Transverse colon (tissue), 4 donors: ENCODE results near the gene TOMM40. TPM values are rescaled to one million over a fixed set of nuclear protein-coding genes. Genes with fewer than 3 reads are reported as not detected.

ENCODE experiments used
- DNase-seq: peaks from one replicate; pipeline ENCODE4 v3.0.0-alpha.2; 2019
- H3K27ac ChIP-seq, 4 donors: fragments of 200-600 bp; sonication (generic); 2 replicates each; pipeline ENCODE4 v1.5.1; 2016 to 2018; ENCODE audit warnings: inconsistent platforms in 4 of 4
- H3K27me3 ChIP-seq: fragments of 200-600 bp; sonication (generic); 2 replicates; pipeline ENCODE4 v1.5.1; 2017; ENCODE audit warnings: inconsistent platforms
- H3K36me3 ChIP-seq, 4 donors: fragments of 200-600 bp; sonication (generic); 2 replicates each; pipeline ENCODE4 v1.5.1; 2017 to 2019; ENCODE audit warnings: inconsistent platforms in 4 of 4
- H3K4me1 ChIP-seq, 4 donors: fragments of 200-600 bp; sonication (generic); 2 replicates each; pipeline ENCODE4 v1.5.1; 2017 to 2020; ENCODE audit warnings: inconsistent platforms in 4 of 4
- H3K4me3 ChIP-seq, 4 donors: fragments of 200-600 bp; sonication (generic); 1 replicate in 1 of 4; 2 replicates in 3 of 4; pipeline versions ENCODE4 v1.5.1 to v1.6.1; 2017 to 2019; ENCODE audit warnings: inconsistent platforms in 4 of 4
- H3K9me3 ChIP-seq, 2 donors: fragments of 200-600 bp; sonication (generic); 2 replicates each; pipeline ENCODE4 v1.5.1; 2017 to 2019; ENCODE audit warnings: inconsistent platforms in 2 of 2
- EP300 ChIP-seq: sonication (generic); formaldehyde crosslinking; IDR thresholded peaks from one replicate; pipeline ENCODE4 v1.6.1; 2017; ENCODE audit warnings: antibody characterized with exemption, low read depth
- POLR2A ChIP-seq: fragments of 450-650 bp; IDR thresholded peaks from one replicate; pipeline ENCODE4 v1.6.1; 2016; ENCODE audit warnings: antibody characterized with exemption, mild to moderate bottlenecking, moderate library complexity
- POLR2AphosphoS5 ChIP-seq, 3 donors: sonication (generic); formaldehyde crosslinking; IDR thresholded peaks; one replicate each; pipeline ENCODE4 v1.6.1; 2016; ENCODE audit warnings: antibody characterized with exemption in 3 of 3
- WGBS, 2 donors: methylation state at CpG; one replicate each; pipeline ENCODE4 v1.1.5; 2018; ENCODE audit warnings: low coverage in 1 of 2; 5-methylcytosine and 5-hydroxymethylcytosine counted together
- in situ Hi-C, 4 donors: fragments of 200-750 bp; cut with MboI; loops; one replicate each; pipeline versions ENCODE4 v1.15.0 to v1.15.1; 2017; ENCODE audit warnings: low sequenced_read_pairs in 3 of 4, low pct_ligation_motif_present in 1 of 4, low pct_unique_long_range_greater_than_20kb in 1 of 4
- intact Hi-C: fragments of 100-400 bp; cut with DNase I; formaldehyde crosslinking; loops from one replicate; pipeline ENCODE4 v1.15.1; 2023; ENCODE audit warnings: low total_unique reads
- total RNA-seq, 4 donors: library from RNA; depleted of rRNA; stranded (reverse); fragments of >200 nt; gene quantifications; one replicate each; pipeline ENCODE4 v1.1.0, GENCODE V29; 2016
- TF ChIP-seq, protein P1 (sequence below), 5 experiments: fragments of 200-600 bp in 3 of 5; fragments of 450-650 bp in 2 of 5; sonication (generic) in 3 of 5; IDR thresholded peaks; 1 replicate in 2 of 5; 2 replicates in 3 of 5; pipeline ENCODE4 v1.5.1; 2016 to 2017; ENCODE audit warnings: antibody characterized with exemption in 5 of 5, inconsistent platforms in 3 of 5, mild to moderate bottlenecking in 2 of 5, moderate library complexity in 1 of 5

The TOMM40 gene
- total RNA-seq, 4 donors from 2014 or later = 36.0 to 101 (median 53.8) TPM

DNA sequence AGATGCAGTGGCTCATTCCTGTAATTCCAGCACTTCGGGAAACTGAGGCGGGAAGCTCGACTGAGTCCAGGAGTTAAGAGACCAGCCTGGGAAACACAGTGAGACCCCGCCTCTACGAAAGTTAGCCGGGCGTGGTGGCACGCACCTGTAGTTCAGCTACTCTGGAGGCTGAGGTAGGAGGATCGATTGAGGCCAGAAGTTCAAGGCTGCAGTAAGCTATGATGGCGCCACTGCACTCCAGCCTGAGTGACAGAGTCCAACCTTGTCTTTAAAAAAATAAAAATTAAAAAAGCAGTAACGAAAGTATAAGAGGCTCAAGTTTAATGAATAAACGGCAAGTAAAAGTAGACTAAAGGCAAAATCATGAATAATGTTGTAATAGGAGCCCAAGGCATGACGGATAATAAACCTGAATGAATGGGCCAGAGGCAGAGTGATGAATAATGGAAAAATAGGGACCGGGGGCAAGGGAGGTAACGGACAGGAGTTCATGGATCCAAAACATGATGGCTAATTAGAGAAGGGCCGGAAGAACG lies 1.2 kb upstream of the TOMM40 start:
- no peak for DNase-seq
- no peaks in the 10 kb centered on the region for H3K9me3 ChIP-seq
- H3K4me3 ChIP-seq = peak overlapping the region in 3 of 4 donors; percentile 39 to 68 (median 47)
- TF ChIP-seq POLR2A (no peak), EP300 (no peak), POLR2AphosphoS5 (IDR thresholded peaks at IDR 0.05) (no peak)
- TF ChIP-seq, protein P1, sequence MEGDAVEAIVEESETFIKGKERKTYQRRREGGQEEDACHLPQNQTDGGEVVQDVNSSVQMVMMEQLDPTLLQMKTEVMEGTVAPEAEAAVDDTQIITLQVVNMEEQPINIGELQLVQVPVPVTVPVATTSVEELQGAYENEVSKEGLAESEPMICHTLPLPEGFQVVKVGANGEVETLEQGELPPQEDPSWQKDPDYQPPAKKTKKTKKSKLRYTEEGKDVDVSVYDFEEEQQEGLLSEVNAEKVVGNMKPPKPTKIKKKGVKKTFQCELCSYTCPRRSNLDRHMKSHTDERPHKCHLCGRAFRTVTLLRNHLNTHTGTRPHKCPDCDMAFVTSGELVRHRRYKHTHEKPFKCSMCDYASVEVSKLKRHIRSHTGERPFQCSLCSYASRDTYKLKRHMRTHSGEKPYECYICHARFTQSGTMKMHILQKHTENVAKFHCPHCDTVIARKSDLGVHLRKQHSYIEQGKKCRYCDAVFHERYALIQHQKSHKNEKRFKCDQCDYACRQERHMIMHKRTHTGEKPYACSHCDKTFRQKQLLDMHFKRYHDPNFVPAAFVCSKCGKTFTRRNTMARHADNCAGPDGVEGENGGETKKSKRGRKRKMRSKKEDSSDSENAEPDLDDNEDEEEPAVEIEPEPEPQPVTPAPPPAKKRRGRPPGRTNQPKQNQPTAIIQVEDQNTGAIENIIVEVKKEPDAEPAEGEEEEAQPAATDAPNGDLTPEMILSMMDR (IDR thresholded peaks at IDR 0.05) = no peak
- intact Hi-C loops (no loop called here), in situ Hi-C loops (no loop called here)
- H3K4me1 ChIP-seq = peaks cover 16 to 21% (median 19%) of the 10 kb centered on the region in 4 donors
- H3K27ac ChIP-seq = peak overlapping the region; percentile 90 to 92 (median 91)
- H3K27me3 ChIP-seq = no peaks in the 10 kb centered on the region
- peaks cover 0 to 8% (median 3%) of the 10 kb centered on the region in 4 donors for H3K36me3 ChIP-seq
- WGBS, 2 donors = 22 to 50% methylated on average over 9 to 17 of the region's 17 CpGs

DNA sequence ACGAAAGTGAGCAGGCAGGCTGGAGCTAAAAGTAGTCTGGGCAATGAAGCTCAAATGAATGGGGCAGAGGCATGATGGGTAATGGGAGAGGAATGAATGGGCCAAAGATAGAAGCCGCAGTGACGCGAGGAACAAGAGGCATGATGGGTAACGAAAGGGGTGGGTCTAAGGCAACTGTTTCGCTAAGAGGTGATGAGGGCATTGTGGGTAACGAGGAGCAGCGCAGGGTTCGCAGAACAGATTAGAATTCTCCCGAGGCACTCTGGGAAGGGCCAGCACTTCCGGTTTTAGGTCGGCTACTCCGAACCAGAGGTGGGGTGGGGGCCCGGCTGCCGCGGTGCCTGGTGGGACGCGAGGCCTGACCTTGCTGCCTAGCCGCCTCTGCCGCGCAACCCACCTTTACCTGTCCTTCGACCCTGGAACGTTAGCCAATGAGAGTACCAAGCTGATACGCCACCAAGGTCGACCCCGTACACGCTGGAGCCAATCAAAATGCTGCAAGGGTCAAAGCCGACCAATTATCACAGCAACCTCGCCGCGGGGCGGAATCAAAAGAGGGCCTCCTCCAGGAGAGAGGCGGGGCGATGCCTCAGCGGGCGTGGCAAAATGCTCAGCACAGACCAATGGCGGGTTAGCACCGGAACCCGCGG lies 563 bp upstream of the TOMM40 start:
- no peak for DNase-seq

DNA sequence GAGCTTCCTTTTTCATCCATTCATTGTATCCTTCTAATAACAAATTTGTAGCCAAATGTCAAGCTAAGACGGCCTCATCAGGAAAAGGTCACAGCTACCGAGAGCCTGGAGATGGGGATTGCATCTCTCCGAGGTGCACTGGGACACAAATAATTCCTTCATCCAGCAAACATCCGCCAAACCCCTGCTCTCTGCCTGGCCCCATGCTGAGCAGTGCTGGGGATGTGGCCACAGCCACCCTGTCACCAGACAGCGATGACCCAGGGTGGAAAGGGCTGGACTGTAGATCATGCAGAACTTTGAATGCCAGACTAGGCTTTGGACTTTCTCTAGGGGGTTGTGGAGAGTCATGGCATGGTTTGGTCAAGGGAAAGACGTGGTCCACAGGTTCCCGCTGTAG lies 1.9 kb downstream of the TOMM40 start:
- no peak for DNase-seq
- Histone ChIP-seq H3K36me3 (peaks cover 0 to 30% (median 7%) of the 10 kb centered on the region in 4 donors), H3K27me3 (no peaks in the 10 kb centered on the region), H3K9me3 (no peaks in the 10 kb centered on the region), H3K27ac (no peak overlapping the region), H3K4me1 (peaks cover 16 to 21% (median 19%) of the 10 kb centered on the region in 4 donors), H3K4me3 (no peak overlapping the region)
- 91% methylated on average over 7 of the region's 7 CpGs; no CpG with 5 or more reads in 1 of the 2 donors for WGBS, 2 donors
- in situ Hi-C loops = no loop called here
- intact Hi-C loops = no loop called here
- no peak for TF ChIP-seq POLR2A
- TF ChIP-seq POLR2AphosphoS5 (IDR thresholded peaks at IDR 0.05) = no peak
- TF ChIP-seq, protein P1 (IDR thresholded peaks at IDR 0.05) = no peak
- TF ChIP-seq EP300 = no peak

More for the DNA sequence above, 563 bp upstream of the TOMM40 start:
- intact Hi-C loops = no loop called here
- no peaks in the 10 kb centered on the region for H3K27me3 ChIP-seq
- in situ Hi-C loops = no loop called here
- H3K4me3 ChIP-seq = peak overlapping the region; percentile 26 to 68 (median 43)
- H3K27ac ChIP-seq = peak overlapping the region; percentile 90 to 92 (median 91)
- peaks cover 0 to 14% (median 3%) of the 10 kb centered on the region in 4 donors for H3K36me3 ChIP-seq
- peaks cover 16 to 21% (median 19%) of the 10 kb centered on the region in 4 donors for H3K4me1 ChIP-seq
- 0 to 2% methylated on average over 10 to 37 of the region's 40 CpGs for WGBS, 2 donors
- no peaks in the 10 kb centered on the region for H3K9me3 ChIP-seq
- TF ChIP-seq, protein P1 (IDR thresholded peaks at IDR 0.05) = no peak
- TF ChIP-seq EP300 = no peak
- peak; percentile 51 to 73 (median 57) for TF ChIP-seq POLR2AphosphoS5 (IDR thresholded peaks at IDR 0.05)
- peak; percentile 57 for TF ChIP-seq POLR2A

DNA sequence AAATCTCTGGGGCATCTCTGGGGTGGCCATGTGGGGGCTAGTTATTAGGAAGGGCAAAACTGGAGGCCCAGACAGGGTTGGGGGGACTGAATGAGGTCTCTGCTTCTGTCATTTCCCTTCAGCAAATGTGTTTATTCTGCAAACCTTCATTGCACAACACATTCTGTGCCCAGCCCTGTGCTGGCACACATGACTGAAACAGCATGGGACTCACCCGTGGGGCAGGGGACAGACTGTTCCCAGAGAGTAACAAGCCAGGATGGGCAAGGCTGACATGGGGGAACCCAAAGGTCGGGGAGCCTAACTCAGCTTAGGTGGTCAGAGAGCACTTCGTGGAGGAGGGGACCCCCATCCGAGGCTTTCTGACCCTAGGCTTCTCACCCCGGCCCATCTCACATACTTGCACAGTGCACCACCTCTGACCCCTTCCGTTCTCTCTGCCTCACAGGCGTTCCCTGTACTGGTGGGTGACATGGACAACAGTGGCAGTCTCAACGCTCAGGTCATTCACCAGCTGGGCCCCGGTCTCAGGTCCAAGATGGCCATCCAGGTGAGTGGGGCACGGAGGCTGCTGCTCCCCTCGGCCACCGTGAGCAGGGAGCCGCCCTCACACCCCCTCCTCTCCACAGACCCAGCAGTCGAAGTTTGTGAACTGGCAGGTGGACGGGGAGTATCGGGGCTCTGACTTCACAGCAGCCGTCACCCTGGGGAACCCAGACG lies 2.4 kb downstream of the TOMM40 start:
- TF ChIP-seq EP300 (no peak), POLR2AphosphoS5 (IDR thresholded peaks at IDR 0.05) (no peak), POLR2A (no peak)
- TF ChIP-seq, protein P1 (IDR thresholded peaks at IDR 0.05) = no peak
- Histone ChIP-seq H3K36me3 (peaks cover 0 to 34% (median 8%) of the 10 kb centered on the region in 4 donors), H3K4me3 (no peak overlapping the region), H3K4me1 (peaks cover 16 to 21% (median 19%) of the 10 kb centered on the region in 4 donors), H3K27me3 (no peaks in the 10 kb centered on the region), H3K9me3 (no peaks in the 10 kb centered on the region), H3K27ac (no peak overlapping the region)
- in situ Hi-C loops (no loop called here), intact Hi-C loops (no loop called here)
- DNase-seq = no peak
- WGBS, 2 donors = 93% methylated on average over 17 of the region's 18 CpGs; no CpG with 5 or more reads in 1 of the 2 donors
